Activated gamma-delta T cell (primary cell): Measurements from ENCODE around the gene ACKR3.

Experiments used
- DNase-seq: peaks from one replicate; lab custom pipeline; 2025; lab: John Stamatoyannopoulos, UW

The ACKR3 gene

DNA sequence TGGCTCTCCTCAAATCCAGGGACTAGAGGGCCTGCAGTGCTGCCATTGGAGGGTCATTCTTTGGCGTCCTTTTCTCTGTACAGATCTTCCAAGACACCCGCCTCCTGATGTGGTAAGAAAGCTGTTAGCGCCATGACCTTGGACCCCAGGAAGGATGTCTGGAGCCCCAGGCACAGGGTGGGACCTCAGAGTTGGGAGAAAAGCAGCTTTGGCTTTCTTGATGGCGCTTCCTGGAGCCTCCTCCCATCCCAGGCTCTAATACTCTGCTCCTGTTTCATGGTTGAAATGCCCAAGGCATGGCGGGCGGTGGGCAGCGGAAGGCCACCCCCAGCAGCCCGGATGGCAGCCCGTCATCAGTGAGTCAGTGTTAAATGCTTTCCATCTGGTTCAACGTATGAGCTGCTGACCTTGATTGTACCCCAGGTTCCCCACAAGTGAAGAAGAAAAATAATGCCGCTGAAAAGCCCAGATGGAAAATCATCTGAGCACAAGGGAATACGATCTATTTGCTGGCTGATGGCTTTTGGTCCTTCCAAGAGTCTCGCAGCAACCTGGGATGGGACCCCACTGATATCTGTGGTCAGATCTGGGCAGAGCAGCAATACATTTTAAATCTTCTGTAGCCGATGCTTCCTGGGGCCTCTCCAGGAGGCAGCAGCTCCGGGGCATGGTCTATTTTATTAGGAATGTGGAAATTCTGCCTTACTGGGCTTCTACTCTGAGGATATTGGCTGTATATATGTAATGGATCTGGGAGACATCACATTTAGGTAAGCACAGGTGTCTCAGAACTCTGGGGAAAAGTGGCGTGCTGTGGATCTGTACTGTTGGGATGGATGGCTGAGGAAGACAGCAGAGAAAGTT is 15.1 kb downstream of the ACKR3 start:
- no peak for DNase-seq

DNA sequence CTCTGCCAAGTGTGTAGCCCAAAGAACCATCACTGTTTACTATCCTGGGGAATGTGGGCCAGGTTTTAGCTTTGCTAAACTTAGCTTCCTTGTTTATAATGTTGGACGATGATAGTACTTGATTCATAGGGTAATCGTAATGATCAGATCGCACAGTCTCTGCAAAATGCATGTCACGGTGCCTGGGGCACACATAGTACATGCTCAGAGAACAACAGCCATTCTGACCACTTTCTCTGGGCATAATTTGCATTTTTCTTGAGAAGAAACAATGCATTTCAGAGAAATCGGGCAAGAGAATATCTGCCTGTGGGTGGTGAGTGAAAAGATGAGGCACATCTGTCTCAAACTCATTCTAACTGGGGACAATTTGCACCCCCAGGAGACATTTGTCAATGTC is 16.3 kb downstream of the ACKR3 start:
- no peak for DNase-seq

DNA sequence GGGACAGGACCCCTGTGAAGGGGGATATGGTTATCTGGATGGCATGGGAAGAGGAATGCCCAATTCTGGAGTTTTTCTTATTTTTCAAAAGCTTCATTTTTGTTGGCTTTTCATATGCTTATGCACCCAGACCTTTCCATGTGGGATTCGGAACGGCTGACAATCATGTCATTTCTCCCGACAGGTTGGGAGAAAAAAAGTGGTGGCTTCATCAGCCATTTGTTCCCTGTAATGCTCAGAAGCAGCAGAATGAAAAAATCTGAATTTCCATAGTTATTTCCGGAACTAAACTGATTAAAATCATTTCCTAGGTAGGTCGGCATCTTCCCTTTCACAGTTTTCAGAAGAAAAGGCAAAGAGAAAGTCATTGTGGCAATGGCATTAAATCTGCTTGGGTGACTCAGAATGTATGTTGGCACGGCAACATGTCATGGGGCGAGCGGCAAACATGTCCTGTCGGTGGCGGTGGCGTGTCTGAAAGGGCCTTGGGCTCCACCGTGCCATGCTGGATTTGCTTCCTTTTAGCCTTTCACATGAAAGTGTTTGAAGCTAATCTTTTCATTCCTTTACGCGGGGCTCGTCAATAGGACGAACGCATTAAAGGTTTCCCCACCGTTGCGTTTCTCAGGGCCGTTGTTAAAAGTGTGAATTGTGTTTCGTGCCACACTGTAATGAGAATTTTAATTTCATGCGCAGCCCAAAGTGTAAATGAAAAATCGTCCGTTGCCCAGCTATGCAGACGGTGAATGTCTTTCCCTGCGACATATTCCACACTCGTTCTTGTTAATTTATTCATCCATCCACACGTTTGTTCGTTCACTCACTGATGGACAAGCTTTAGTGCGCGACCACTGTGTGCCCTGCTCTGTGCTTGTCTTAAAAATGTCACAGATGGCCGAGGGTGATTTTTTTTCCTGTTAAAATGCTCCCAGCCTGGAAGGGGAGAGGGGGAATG is 18.5 kb downstream of the ACKR3 start:
- no peak for DNase-seq

DNA sequence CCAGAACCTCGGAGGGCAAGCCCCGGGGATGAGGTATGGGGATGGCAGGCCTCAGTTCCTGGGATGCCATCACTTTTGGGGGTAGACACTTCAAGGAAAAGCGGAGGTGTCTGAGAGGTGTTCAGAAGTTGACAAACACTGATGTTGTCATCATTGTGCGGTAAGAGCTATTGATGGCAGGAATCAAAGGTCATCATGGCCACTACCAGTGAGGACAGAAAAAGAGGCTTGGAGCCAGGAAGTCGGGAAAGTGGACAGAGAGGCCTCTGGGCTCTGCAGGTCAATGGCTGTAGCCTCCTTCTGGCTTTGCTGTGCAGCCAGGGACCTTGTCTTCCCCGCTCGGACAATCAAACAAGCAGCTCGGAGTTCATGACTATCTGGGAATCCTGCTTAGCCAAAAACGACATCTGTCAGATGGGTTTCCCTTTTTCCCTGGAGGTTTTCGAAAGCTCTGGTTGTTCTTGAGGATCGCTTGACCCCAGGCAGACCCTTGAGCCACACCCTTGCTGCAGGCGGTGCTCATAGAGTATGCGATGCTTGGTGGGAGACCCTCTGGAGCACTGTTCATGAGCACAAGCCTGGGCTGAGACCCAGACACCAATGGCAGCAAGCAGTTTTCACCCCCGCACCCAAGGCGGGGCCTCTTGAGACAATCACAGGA is 19.4 kb downstream of the ACKR3 start:
- DNase-seq = no peak

DNA sequence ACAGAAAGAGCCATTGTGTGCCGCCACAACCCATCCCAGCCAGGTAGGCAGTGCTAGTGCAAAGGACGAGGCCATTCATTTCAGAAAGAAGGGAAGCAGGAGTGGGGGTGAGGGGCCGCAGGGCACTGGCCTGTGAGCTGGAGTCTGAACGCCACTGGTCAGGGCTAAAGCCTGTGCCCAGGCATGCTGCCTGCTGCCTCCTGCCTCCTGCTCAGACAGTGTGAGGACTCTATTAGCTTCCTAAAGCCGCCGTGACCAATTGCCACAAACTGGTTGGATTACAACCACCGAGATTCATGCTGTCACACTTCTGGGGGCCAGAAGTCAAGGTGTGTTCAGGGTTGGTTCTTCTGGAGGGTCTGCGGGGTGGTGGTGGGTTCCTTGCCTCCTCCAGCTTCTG is 21.2 kb downstream of the ACKR3 start:
- no peak for DNase-seq

DNA sequence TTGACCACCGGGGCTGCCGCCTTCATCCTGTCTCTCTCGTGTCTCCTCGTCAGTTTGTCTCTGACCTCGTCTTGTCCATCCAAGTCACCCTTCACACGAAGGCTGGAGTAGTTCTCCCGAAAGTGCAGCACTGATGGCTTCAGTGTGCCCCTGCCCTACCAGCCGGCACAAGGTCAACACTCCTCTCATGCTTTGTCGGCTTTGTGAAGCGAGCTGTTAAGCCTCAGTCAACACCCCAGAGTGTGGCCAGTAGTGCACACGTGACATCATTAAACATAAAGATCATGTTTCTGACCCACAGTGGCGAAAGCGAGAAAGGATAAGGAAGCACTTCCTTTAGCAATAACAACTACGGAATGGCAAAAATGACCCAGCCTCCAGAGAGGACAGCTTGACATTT is 23.2 kb downstream of the ACKR3 start:
- no peak for DNase-seq

DNA sequence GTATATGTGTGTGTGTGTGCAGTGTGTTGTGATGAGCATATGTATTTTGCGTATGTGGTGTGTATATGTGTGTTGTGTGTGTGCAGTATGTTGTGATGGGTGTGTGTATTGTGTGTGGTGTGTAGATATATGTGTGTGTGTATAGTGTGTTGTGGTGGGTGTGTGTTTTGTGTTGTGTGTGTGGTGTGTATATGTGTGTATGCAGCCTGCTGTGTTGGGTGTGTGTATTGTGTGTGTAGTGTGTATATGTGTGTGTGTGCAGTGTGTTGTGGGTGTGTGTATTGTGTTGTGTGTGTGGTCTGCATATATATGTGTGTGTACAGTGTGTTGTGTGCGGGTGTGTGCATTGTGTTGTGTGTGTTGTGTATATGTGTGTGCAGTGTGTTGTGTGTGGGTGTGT is 23.9 kb downstream of the ACKR3 start:
- DNase-seq = no peak

DNA sequence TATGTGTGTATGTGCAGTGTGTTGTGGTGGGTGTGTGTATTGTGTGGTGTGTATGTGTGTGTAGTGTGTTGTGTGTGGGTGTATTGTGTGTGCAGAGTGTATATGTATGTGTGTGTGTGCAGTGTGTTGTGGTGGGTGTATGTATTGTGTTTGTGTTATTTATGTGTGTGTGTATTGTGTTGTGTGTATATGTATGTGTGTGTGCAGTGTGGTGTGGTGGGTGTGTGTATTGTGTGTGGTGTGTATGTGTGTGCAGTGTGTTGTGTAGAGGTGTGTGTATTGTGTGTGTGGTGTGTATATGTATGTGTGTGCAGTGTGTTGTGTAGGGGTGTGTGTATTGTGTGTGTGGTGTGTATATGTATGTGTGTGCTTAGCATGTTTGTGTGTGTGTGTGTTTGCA is 24.3 kb downstream of the ACKR3 start:
- DNase-seq = no peak

DNA sequence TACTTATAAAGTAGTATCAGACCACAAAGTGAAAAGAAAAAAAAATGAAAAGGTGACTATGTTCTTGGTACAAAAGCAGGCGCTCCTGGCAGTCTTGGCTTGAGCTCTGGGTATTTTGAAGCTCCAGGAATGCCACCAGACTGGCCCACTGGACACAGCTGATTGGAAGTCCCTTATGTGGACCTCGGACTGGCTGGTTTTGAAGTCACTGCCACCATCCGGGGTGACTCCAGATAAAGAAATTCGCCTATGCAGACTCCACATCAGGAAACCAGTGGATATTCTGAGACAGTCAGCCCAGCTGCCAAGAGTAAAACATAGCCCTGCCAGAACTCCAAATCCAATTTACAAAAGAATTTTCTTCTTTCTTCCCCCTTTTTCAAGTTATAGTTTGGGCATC is 28.0 kb downstream of the ACKR3 start:
- no peak for DNase-seq

DNA sequence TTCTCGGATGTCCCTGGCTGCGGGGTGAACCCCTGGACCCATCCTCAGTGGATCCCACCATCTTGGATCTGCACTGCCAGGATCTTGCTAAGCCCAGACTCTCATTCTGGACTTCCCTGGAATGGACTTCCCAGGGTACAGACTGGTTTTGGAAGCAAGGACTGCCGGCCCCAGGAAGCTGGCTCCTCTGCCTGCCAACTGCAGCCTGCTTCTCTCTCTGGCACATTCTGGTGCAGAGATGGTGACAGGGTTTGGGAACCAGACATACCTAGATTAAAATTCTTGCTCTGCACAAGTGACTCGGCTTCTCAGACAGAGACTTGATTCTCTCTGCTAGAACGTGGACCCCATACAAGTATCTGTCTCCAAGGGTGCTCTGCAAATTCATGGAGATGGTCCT is 29.4 kb downstream of the ACKR3 start:
- DNase-seq = no peak

DNA sequence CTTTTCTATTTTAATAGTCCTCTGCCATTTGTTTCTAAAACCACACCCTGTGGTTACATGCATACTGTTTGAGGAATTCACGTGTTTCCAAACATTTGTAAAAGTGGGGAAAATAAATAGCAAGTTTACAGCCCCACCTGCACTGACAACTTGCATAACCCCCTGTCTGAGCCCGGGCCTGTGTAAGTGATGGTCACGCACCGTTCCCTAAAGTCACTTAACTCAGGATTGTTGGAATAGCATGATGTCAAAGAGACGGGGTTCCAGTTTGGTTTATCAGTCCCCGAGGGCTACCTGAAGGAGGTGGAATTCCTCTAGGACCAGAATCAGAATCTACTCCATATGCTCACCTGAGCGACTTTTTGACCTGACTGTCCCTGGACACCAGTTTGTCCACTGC is 30.5 kb downstream of the ACKR3 start:
- no peak for DNase-seq

DNA sequence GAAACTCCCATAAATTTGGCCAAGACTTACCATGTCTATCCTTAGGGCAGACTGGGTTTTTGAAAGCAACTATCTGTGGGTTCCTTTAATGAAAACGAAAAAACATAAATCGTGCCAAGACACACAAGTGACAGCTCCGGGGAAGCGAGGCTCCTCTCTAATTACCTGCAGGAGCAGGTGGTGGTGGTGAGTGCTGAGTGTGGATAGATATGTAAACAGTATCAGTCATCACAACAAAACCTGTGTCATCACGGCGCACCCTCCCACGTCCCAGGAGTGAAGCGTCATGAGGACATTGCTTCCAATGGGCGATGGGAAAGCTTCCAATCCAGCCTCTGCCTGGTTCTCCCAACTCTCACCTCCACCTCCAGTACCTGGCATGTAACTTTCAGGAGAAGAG is 31.3 kb downstream of the ACKR3 start:
- no peak for DNase-seq

DNA sequence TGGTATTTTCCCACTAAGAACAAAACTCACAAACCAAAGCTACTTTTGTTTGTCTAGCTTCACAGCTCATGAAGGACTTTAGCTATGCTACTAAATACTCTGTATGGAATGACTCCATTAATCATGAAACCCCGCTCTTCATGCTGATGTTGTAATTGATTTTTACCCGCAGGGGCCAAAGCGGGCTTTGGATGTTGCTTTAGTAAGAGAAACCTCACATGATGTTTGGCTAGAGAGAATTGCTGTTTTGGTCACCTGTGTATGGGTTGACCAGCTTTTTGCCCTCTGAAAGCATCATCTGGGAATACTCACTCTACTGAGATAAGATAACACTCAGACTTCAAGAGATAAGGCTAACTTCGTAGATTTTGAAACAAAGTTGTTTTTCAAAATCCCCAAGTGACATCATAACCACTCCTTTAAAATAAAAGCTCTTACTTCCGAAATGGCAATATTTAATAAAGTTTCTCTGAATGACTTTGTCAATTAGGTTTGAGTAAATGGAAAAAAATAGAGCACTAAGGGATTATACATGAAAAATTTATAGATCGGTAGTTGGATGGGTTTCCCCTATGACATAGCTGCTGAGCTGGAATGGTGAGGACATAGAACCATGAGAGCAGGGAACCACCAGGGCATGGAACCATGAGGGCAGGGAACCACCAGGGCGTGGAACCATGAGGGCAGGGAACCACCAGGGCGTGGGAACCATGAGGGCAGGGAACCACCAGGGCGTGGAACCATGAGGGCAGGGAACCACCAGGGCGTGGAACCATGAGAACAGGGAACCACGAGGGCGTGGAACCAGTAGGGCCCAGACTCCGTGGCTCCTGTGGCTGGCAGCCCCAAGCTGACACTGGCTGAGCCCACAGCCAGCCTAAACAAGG is 31.9 kb downstream of the ACKR3 start:
- no peak for DNase-seq

DNA sequence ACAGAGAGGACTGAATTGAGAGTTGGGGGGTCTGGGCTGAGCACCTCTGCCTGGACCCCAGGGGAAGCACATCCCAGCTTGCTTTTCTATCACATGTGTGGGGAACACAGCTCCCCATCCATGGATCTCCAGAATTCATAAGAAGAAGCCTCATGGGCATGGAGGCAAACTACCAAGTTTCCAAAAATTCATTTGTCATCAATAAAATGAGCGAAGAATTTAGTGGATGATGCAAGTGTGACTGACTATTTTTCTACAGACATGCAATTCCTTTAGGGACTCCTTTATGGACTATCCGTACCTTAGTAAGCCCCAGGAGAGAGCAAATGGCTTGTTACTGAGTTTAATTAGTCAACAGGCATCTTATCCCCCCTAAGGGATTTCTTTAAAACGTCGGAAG is 33.1 kb downstream of the ACKR3 start:
- DNase-seq = no peak

DNA sequence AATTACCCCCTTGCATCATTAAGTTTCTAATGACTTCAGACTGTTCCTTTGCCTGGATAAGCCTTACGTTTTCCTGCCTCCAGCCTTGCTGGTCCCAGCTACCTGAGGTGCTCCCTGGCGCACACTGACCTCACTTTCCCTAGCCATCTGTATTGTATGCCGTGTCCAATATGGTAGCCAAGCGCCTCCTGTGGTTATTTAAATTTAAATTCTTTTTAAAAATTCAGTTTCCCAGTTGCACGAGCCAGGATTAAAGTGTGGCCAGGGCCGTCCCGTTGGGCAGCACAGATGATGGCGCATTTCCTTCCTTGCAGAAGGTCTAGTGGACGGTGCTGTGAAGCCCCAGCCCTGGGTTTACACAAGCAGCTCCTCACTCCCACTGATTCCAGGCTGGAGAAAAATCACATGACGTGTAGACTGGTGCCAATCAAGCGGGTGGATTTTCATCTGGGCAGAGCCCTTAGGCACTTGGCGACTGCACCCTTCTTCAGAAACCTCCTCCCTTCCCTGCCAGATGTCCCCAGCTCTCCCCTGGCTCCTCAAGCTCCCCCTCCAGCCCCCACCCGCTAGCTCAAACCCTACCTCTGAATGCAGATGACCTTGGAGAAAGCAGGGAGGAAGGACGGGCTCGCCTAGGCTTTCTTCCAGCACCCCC is 33.9 kb downstream of the ACKR3 start:
- no peak for DNase-seq

DNA sequence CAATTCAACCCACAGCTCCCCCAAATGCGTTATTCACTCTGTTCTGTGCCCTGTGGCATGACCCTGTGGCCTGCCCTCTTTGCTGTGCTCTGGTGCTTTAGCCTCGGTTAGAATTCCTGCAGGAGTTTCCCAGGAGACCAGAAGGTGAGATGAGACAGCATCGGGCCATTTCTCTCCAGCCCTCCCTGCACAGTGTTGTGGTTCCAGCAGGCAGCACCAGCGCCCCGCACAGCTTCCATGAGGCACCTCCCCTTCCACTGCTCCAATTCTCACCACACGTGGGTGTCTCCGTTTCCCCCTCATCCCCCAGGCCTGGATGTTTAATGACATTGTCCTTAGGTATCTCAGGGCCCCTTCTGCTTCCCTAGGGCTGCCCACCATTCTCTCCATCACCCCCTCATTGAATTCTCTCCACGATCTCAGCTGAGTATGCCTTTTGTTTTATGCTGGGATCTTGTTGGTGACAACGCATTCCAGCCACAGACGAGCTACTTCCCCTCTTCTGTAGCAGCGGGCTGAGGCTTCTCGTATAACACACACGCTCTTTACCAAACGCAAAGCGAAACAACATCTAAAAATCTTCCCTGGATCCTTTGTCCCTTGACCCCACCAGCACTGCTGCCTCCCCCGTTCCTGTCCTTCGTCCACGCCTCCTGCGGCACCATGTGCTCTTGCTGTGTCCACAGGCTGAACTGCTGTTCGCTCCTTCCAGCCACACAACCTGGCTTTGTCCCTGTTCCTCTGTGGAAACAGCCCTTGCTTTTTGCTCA is 35.1 kb downstream of the ACKR3 start:
- DNase-seq = no peak

DNA sequence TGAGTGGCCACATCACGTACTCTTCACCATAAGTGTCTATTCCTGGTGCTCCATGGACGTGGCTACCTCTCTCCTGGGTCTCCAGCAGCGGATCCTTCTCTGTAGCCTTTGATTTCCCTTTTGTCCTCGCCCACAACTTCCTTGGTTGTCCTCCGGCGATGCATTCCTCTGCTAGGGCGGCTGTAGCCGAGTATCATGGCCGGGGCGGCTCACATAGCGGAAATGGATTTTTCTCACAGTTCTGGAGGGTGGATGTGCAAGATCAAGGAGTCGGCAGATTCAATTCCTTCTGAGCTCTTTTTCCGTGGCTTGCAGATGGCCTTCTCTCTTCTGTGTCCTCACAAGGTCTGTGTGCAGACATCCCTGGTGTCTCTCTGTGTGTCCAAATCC is 35.7 kb downstream of the ACKR3 start:
- DNase-seq = no peak

DNA sequence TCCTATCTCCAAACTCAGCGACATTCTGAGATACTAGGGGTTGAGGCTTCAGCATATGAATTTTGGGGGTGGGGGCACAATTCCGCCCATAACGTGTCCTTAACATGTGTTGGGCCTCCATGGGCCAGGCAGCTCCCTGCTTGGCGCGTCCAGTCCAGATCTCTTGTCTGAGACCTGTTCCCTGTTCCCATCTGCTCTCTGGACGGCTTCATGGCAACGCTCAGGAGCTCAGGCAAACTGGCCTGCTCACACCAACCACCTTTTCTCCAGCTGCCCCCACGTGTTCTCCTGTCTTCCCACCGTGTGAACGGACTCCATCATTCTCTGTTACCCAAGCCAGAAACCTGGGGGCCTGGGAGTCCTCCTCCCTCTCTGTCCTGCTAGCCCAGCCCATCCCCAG is 36.4 kb downstream of the ACKR3 start:
- no peak for DNase-seq

DNA sequence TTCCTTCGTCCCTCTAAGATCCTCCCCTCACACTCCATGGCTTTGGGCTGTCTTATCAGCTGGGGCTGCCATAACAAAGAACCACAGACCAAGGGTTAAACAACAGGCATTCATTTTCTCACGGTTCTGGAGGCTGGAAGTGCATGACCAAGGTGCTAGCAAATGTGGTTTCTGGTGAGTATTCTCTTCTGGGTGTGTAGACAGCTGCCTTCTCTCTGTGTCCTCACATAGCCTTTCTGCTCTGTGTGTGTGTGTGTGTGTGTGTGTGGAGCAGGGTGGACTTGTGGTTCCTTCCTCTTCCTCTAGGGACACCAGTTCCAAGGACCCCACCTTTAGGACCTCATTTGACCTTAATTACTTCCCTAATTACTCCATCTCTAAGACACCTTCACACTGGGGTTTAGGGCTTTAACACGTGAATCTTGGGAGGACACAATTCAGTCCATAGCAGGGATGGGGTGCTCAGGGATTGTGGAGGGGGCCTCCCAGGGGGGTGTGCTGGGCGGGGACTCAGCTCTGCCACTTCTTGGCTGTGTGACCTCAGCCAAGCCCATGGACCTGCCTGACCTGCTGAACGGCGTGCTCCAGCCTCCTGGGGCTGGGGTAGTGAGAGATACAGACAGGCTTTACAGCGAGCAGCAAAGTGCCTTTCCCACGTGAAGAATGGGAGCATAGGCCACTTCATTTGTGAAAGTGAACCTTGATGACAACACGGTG is 38.0 kb downstream of the ACKR3 start:
- DNase-seq = no peak

DNA sequence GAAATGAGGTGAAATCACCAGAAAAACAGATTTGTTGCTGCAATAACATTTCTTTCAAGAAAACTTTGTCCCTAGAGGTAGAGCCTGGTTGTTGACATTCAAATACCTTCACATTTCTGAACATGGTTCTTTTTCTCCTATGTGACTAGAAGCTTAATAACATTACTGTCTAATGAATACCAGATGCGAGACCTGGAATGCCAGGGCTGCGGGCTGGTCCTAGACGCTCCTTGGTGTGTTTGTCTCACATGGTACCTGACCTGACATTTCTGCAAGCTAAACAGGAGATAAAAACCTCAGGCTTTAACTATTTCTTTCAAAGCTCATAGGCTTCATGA is 38.5 kb downstream of the ACKR3 start:
- DNase-seq = no peak
